Stomach (tissue), 4 donors: ENCODE results near the gene PTPN4.

Experiments
- CTCF ChIP-seq, 7 experiments: fragments of 450-650 bp in 4 of 7; fragments of 200-600 bp in 3 of 7; sonication (generic) in 3 of 7; IDR thresholded peaks; one replicate each; pipeline ENCODE4 v1.5.1; 2016 to 2019; ENCODE audit warnings: antibody characterized with exemption in 7 of 7, control low read depth in 2 of 7, mild to moderate bottlenecking in 1 of 7
- POLR2A ChIP-seq, 4 donors: fragments of 450-650 bp; IDR thresholded peaks; one replicate each; pipeline ENCODE4 v1.6.1; 2016; ENCODE audit warnings: antibody characterized with exemption in 4 of 4, control low read depth in 2 of 4, mild to moderate bottlenecking in 1 of 4, moderate library complexity in 1 of 4
- POLR2AphosphoS5 ChIP-seq, 3 donors: sonication (generic); formaldehyde crosslinking; IDR thresholded peaks; one replicate each; pipeline ENCODE4 v1.6.1; 2016; ENCODE audit warnings: antibody characterized with exemption in 3 of 3

DNA sequence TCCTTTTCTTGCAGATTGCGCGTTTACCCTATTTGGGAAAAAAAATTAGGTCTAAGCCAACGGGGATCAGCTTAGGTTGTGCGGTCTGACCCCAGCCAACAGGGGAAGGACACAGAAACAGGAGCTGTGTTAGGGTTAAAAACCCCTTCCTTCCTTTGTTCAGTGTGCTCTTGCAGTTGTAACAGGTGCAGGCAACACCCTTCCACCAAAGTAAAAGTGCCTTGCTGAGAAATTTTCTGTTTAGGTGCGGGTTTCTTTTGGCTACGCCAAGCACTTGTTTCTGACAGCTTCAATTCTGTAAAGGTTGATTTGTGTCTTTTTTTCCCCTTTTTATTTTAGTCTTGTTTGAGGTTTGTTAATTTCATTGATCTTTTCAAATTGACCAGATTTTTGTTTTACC is 92.5 kb downstream of the PTPN4 start:
- TF ChIP-seq CTCF (IDR thresholded peaks at IDR 0.05): no peak
- no peak for TF ChIP-seq POLR2A (IDR thresholded peaks at IDR 0.05)
- TF ChIP-seq POLR2AphosphoS5 (IDR thresholded peaks at IDR 0.05): no peak
